K562 (cell line): ENCODE results near the gene EPHB2. TPM values are rescaled to one million over a fixed set of nuclear protein-coding genes. Genes with fewer than 3 reads are reported as not detected.

Experiments
- TARDBP ChIP-seq: fragments of 450-650 bp; IDR thresholded peaks from 2 replicates; pipeline ENCODE4 v1.6.1; 2016
- polyA plus RNA-seq, 8 experiments: library from polyadenylated mRNA; depleted of rRNA in 4 of 8; stranded (reverse) in 5 of 8; unstranded in 3 of 8; fragments of >200 nt; fragmentation: Nextera tagmentation in 2 of 8; fragmentation: Illumina TruSeq in 1 of 8; extraction: Ambion mirVana in 2 of 8; extraction: Trizol in 1 of 8; gene quantifications; 2 replicates each; pipeline versions ENCODE4 v1.2.1 to v1.2.3, GENCODE V29; 2011 to 2014; ENCODE audit warnings: inconsistent platforms in 1 of 8, missing spikeins in 1 of 8
- total RNA-seq, 7 experiments: library from RNA; depleted of rRNA in 6 of 7; stranded (reverse); fragments of >200 nt in 6 of 7; fragmentation: Illumina TruSeq in 2 of 7; extraction: Trizol in 2 of 7; gene quantifications; 2 replicates each; pipeline versions ENCODE4 v1.2.1 to v1.2.3, GENCODE V29; 2011 to 2021; ENCODE audit warnings: low replicate concordance in 1 of 7
- TF ChIP-seq, protein P1 (sequence below): fragments of 450-650 bp; IDR thresholded peaks from 2 replicates; pipeline ENCODE4 v1.6.1; 2016; ENCODE audit warnings: mild to moderate bottlenecking, moderate library complexity

The EPHB2 gene
- total and polyA plus RNA-seq, 9 of the 15 experiments (the other 6 are each of a cell fraction or from before 2014, with no cell fraction given) = not detected

DNA sequence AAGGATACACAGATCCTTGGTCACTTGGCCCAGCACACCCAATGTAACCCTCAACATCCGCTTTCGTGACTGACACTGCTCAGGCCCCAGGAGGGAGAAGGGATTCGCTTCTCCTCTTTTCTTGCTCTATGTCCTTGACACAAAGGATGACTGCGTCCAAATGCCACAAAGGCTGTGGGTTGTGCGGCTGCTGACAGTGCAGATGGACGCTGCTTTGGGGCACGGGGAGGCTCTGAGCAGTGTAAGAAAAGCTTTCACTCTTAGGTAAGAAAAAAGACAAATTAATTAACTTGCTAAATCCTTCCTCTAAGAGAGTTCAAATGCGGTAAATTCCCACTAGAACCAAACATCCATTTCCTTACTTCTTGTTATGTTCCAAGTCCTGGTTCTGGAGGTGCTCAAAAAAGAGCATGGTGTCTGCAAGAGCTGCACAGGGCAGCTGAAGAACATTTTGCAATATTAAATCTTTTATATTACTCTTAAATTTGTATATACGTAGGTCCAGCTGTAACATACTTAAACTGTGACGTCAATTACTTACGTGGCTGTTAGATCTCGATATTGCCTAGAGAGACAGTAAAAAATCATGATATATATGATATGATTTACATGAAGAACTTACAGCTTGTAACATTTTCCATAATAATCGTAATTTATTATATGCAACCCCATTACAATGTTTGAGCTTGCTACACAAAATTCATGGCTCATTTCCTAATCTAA is 19.4 kb upstream of the EPHB2 start (continued):
- TF ChIP-seq, protein P1, sequence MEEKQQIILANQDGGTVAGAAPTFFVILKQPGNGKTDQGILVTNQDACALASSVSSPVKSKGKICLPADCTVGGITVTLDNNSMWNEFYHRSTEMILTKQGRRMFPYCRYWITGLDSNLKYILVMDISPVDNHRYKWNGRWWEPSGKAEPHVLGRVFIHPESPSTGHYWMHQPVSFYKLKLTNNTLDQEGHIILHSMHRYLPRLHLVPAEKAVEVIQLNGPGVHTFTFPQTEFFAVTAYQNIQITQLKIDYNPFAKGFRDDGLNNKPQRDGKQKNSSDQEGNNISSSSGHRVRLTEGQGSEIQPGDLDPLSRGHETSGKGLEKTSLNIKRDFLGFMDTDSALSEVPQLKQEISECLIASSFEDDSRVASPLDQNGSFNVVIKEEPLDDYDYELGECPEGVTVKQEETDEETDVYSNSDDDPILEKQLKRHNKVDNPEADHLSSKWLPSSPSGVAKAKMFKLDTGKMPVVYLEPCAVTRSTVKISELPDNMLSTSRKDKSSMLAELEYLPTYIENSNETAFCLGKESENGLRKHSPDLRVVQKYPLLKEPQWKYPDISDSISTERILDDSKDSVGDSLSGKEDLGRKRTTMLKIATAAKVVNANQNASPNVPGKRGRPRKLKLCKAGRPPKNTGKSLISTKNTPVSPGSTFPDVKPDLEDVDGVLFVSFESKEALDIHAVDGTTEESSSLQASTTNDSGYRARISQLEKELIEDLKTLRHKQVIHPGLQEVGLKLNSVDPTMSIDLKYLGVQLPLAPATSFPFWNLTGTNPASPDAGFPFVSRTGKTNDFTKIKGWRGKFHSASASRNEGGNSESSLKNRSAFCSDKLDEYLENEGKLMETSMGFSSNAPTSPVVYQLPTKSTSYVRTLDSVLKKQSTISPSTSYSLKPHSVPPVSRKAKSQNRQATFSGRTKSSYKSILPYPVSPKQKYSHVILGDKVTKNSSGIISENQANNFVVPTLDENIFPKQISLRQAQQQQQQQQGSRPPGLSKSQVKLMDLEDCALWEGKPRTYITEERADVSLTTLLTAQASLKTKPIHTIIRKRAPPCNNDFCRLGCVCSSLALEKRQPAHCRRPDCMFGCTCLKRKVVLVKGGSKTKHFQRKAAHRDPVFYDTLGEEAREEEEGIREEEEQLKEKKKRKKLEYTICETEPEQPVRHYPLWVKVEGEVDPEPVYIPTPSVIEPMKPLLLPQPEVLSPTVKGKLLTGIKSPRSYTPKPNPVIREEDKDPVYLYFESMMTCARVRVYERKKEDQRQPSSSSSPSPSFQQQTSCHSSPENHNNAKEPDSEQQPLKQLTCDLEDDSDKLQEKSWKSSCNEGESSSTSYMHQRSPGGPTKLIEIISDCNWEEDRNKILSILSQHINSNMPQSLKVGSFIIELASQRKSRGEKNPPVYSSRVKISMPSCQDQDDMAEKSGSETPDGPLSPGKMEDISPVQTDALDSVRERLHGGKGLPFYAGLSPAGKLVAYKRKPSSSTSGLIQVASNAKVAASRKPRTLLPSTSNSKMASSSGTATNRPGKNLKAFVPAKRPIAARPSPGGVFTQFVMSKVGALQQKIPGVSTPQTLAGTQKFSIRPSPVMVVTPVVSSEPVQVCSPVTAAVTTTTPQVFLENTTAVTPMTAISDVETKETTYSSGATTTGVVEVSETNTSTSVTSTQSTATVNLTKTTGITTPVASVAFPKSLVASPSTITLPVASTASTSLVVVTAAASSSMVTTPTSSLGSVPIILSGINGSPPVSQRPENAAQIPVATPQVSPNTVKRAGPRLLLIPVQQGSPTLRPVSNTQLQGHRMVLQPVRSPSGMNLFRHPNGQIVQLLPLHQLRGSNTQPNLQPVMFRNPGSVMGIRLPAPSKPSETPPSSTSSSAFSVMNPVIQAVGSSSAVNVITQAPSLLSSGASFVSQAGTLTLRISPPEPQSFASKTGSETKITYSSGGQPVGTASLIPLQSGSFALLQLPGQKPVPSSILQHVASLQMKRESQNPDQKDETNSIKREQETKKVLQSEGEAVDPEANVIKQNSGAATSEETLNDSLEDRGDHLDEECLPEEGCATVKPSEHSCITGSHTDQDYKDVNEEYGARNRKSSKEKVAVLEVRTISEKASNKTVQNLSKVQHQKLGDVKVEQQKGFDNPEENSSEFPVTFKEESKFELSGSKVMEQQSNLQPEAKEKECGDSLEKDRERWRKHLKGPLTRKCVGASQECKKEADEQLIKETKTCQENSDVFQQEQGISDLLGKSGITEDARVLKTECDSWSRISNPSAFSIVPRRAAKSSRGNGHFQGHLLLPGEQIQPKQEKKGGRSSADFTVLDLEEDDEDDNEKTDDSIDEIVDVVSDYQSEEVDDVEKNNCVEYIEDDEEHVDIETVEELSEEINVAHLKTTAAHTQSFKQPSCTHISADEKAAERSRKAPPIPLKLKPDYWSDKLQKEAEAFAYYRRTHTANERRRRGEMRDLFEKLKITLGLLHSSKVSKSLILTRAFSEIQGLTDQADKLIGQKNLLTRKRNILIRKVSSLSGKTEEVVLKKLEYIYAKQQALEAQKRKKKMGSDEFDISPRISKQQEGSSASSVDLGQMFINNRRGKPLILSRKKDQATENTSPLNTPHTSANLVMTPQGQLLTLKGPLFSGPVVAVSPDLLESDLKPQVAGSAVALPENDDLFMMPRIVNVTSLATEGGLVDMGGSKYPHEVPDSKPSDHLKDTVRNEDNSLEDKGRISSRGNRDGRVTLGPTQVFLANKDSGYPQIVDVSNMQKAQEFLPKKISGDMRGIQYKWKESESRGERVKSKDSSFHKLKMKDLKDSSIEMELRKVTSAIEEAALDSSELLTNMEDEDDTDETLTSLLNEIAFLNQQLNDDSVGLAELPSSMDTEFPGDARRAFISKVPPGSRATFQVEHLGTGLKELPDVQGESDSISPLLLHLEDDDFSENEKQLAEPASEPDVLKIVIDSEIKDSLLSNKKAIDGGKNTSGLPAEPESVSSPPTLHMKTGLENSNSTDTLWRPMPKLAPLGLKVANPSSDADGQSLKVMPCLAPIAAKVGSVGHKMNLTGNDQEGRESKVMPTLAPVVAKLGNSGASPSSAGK = no peak
- no peak for TF ChIP-seq TARDBP
